AG10803 (cell line): ENCODE measurements around the gene ANO9.
A peak's percentile ranks its signal among the peaks of the same experiment; 100 is the strongest.

Experiments used
- DNase-seq: peaks from one replicate; pipeline ENCODE4 v3.0.0; 2010; ENCODE audit warnings: low read depth
- H3K4me3 ChIP-seq: 2 replicates; pipeline ENCODE4 v1.5.1; 2011; ENCODE audit warnings: mild to moderate bottlenecking, low read length, control low read depth
- TF ChIP-seq, protein P1 (sequence below): conservative IDR thresholded peaks from 2 replicates; pipeline ENCODE4 v1.5.1; 2011; ENCODE audit warnings: mild to moderate bottlenecking, low read length, control low read depth, inconsistent platforms

The ANO9 gene

DNA sequence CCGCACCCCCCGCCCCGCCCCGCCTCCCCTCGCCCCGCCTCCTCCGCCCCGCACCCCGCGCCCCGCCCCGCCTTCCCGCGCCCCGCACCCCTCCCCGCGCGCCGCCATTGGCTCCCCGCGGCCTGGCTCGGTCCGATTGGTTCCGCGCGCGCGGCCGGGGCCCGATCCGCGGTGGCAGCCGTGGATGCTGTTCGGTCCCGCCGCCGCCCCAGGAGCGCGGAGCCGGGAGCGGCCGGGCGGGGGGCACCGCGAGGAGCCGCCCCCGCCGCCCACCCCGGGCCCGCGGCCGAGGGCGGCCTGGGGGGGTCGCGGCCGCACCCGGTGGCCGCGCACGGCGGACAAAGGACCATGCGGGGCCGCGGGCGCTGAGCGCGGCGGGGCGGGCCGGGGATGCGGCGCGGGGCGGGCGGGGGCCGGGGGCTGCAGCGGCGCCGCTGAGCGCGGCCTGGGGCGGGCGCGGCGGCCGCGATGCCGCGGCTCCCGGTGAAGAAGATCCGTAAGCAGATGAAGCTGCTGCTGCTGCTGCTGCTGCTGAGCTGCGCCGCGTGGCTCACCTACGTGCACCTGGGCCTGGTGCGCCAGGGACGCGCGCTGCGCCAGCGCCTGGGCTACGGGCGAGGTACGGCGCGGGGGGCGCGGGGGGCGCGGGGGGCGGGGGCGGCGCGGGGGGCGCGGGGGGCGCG is 72.3 kb downstream of the ANO9 start, which contains the start of gene B4GALNT4:
TSS of gene B4GALNT4 (plus strand) at position 164 of the 683 bp plus-strand sequence. CDS start at position 469, 305 bp downstream.
- H3K4me3 ChIP-seq: peak within 1 kb of the TSS; percentile 23; the same call in 1 of the 2 replicates
- no peak for DNase-seq
- TF ChIP-seq, protein P1, sequence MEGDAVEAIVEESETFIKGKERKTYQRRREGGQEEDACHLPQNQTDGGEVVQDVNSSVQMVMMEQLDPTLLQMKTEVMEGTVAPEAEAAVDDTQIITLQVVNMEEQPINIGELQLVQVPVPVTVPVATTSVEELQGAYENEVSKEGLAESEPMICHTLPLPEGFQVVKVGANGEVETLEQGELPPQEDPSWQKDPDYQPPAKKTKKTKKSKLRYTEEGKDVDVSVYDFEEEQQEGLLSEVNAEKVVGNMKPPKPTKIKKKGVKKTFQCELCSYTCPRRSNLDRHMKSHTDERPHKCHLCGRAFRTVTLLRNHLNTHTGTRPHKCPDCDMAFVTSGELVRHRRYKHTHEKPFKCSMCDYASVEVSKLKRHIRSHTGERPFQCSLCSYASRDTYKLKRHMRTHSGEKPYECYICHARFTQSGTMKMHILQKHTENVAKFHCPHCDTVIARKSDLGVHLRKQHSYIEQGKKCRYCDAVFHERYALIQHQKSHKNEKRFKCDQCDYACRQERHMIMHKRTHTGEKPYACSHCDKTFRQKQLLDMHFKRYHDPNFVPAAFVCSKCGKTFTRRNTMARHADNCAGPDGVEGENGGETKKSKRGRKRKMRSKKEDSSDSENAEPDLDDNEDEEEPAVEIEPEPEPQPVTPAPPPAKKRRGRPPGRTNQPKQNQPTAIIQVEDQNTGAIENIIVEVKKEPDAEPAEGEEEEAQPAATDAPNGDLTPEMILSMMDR: no peak

DNA sequence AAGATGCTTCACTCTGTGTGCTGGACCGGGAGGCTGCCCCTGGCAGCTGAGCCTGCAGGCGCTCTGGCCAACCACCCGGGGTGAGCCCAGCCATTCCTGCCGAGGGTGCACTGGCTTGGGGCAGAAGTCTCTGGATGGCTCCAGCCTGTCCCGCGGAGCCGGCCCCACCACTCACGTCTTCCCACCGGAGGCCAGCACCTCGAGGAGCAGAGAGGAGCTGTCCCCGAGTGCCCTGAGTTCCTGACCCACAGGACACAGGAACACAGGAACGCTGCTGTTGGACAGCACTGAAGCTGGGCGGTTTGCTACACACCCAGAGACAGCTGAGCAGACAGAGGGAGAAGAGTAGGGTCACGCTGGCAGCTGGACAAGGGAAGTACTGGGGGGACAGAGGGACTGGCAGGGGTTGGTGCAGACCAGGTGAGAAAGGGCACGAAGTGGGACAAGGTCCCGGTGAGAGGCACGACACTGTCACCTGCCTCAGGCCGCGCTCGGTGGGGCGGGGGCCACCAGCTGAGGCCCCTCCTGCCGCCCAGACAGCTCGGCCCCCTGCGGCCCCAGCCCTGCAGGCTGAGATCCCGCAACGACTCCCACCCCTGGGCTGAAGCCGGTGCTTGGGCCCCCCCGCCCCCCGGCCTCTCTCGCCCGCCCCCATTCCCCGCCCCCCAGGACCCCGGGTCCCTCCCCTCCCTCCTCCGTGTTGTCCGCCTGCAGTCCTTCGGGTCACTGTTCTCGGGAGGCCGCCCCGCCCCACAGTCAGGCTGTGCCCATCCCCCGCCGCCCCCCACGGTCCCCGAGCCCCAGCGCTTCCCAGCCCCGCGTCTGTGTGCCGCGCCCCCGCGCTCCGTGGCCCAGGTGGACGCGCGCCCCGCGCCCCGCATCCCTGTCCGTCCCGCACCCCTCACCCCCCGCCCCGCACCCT is 73.1 kb downstream of the ANO9 start:
- no peak for DNase-seq
- TF ChIP-seq, protein P1: no peak
- H3K4me3 ChIP-seq: peak overlapping the region; percentile 23; the same call in 1 of the 2 replicates

DNA sequence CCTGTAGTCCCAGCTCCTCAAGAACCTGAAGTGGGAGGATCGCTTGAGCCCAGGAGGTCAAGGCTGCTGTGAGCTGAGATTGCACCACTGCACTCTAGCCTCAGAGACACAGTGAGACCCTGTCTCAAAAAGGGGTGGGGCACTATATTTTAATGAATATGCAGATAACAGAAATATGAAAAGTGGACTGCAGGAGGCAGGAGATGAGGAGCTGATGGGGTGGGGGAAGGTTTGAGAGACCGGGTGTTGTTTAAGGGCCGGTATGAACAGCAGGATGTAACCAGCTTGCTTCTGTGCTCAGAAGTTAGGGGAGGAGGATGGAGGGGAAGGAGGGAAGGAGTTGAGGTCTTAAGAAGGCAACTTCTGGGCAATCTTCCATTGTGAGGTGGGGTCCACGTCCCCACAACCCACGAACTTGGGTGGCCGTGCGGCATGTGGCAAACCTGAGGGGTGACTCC is 73.8 kb downstream of the ANO9 start:
- DNase-seq: no peak
- TF ChIP-seq, protein P1: no peak
- H3K4me3 ChIP-seq: no peak overlapping the region
